ENCODE data around the gene PARP3.

GRCh38 chr3:51921081-51921578, 21.0 kb upstream of the PARP3 start:
- TF ChIP-seq CTCF (IDR thresholded peaks at IDR 0.05) (no peak), POLR2A (IDR thresholded peaks at IDR 0.05) (no peak)

Data from uterus (tissue), 2 donors.